Ascending aorta (tissue), 2 donors: ENCODE results near the gene ANKRD34B. TPM values are rescaled to one million over a fixed set of nuclear protein-coding genes. Genes with fewer than 3 reads are reported as not detected.

Source experiments
- DNase-seq, 2 donors: peaks; one replicate each; pipeline ENCODE4 v3.0.0-alpha.2; 2019; ENCODE audit warnings: low spot score in 2 of 2
- H3K27ac ChIP-seq, 2 donors: fragments of 200-600 bp; sonication (generic); one replicate each; pipeline ENCODE4 v1.5.1; 2016 to 2017; ENCODE audit warnings: mild to moderate bottlenecking in 1 of 2
- H3K27me3 ChIP-seq: fragments of 200-600 bp; sonication (generic); one replicate; pipeline ENCODE4 v1.5.1; 2017
- H3K36me3 ChIP-seq, 2 donors: fragments of 200-600 bp; sonication (generic); one replicate each; pipeline ENCODE4 v1.5.1; 2016
- H3K4me1 ChIP-seq, 2 donors: fragments of 200-600 bp; sonication (generic); one replicate each; pipeline ENCODE4 v1.5.1; 2016 to 2017; ENCODE audit warnings: mild to moderate bottlenecking in 1 of 2
- H3K4me3 ChIP-seq, 2 donors: fragments of 200-600 bp; sonication (generic); one replicate each; pipeline ENCODE4 v1.5.1; 2016 to 2017; ENCODE audit warnings: mild to moderate bottlenecking in 1 of 2
- H3K9me3 ChIP-seq, 2 donors: fragments of 200-600 bp; sonication (generic); one replicate each; pipeline ENCODE4 v1.5.1; 2016
- CTCF ChIP-seq, 3 experiments: fragments of 200-600 bp in 2 of 3; fragments of 450-650 bp in 1 of 3; sonication (generic) in 2 of 3; IDR thresholded peaks; one replicate each; pipeline ENCODE4 v1.5.1; 2016 to 2019; ENCODE audit warnings: antibody characterized with exemption in 3 of 3, mild to moderate bottlenecking in 1 of 3, moderate library complexity in 1 of 3
- intact Hi-C: fragments of 100-400 bp; cut with DNase I; formaldehyde crosslinking; loops from one replicate; pipeline ENCODE4 v1.15.1; 2023
- total RNA-seq: library from RNA; depleted of rRNA; stranded (reverse); fragments of >200 nt; gene quantifications from one replicate; pipeline ENCODE4 v1.1.0, GENCODE V29; 2016

Gene ANKRD34B
- total RNA-seq, 1 donor from 2014 or later: not detected

- peak overlapping the region; percentile 40 to 50 for H3K4me3 ChIP-seq
- intact Hi-C loops: no loop called here
- H3K4me1 ChIP-seq: no peaks in the 10 kb centered on the region
- no peaks in the 10 kb centered on the region for H3K9me3 ChIP-seq
- no peak for TF ChIP-seq CTCF (IDR thresholded peaks at IDR 0.05)
- H3K27me3 ChIP-seq: peaks cover 10% of the 10 kb centered on the region
- no peak overlapping the region for H3K27ac ChIP-seq
- DNase-seq: no peak
- H3K36me3 ChIP-seq: no peaks in the 10 kb centered on the region
These were observed 757 bp downstream of the ANKRD34B start for GRCh38 chr5:80569086-80569960.

- Histone ChIP-seq H3K36me3 (no peaks in the 10 kb centered on the region), H3K4me3 (no peak overlapping the region), H3K27ac (no peak overlapping the region), H3K9me3 (no peaks in the 10 kb centered on the region), H3K4me1 (no peaks in the 10 kb centered on the region), H3K27me3 (peaks cover 10% of the 10 kb centered on the region)
- no peak for DNase-seq
- TF ChIP-seq CTCF (IDR thresholded peaks at IDR 0.05): no peak
- intact Hi-C loops: no loop called here
These were observed 1.8 kb downstream of the ANKRD34B start for GRCh38 chr5:80568251-80568650.

GRCh38 chr5:80566711-80567259 is 3.3 kb downstream of the ANKRD34B start:
- H3K4me1 ChIP-seq: no peaks in the 10 kb centered on the region
- no peak for TF ChIP-seq CTCF (IDR thresholded peaks at IDR 0.05)
- no peak overlapping the region for H3K4me3 ChIP-seq
- intact Hi-C loops: no loop called here
- DNase-seq: no peak
- H3K27me3 ChIP-seq: peaks cover 10% of the 10 kb centered on the region
- no peaks in the 10 kb centered on the region for H3K36me3 ChIP-seq
- no peaks in the 10 kb centered on the region for H3K9me3 ChIP-seq
- H3K27ac ChIP-seq: no peak overlapping the region

- TF ChIP-seq CTCF (IDR thresholded peaks at IDR 0.05): no peak
- DNase-seq: no peak
These were observed 4.8 kb downstream of the ANKRD34B start for GRCh38 chr5:80565330-80565729.

GRCh38 chr5:80559244-80559643 is 10.8 kb downstream of the ANKRD34B start:
- H3K36me3 ChIP-seq: no peaks in the 10 kb centered on the region
- no peak for TF ChIP-seq CTCF (IDR thresholded peaks at IDR 0.05)
- no peaks in the 10 kb centered on the region for H3K27me3 ChIP-seq
- H3K9me3 ChIP-seq: no peaks in the 10 kb centered on the region
- H3K27ac ChIP-seq: no peak overlapping the region
- H3K4me1 ChIP-seq: no peaks in the 10 kb centered on the region
- DNase-seq: no peak
- intact Hi-C loops: no loop called here
- no peak overlapping the region for H3K4me3 ChIP-seq

More at GRCh38 chr5:80565330-80565729, 4.8 kb downstream of the ANKRD34B start:
- H3K36me3 ChIP-seq: no peaks in the 10 kb centered on the region
- no peaks in the 10 kb centered on the region for H3K4me1 ChIP-seq
- intact Hi-C loops: no loop called here
- peaks cover 10% of the 10 kb centered on the region for H3K27me3 ChIP-seq
- no peak overlapping the region for H3K27ac ChIP-seq
- no peaks in the 10 kb centered on the region for H3K9me3 ChIP-seq
- H3K4me3 ChIP-seq: no peak overlapping the region
